HG03575 (cell line): ENCODE data around the gene CD38.
A peak's percentile ranks its signal among the peaks of the same experiment; 100 is the strongest.
"Not testable (repeated sequence)": the region's sequence is repeated elsewhere in the genome, so short reads cannot be mapped to it uniquely, and the experiment has no call there.

ENCODE experiments used
- ATAC-seq: cut with Tn5 transposase; IDR thresholded peaks from one replicate; pipeline ENCODE4 v1.9.1; 2021; ENCODE audit not compliant: unreplicated experiment, insufficient number of reproducible peaks, low FRiP score; ENCODE audit errors: extremely low read depth

CD38 gene

GRCh38 chr4:15756361-15756861 lies 21.7 kb upstream of the CD38 start:
- peak; percentile 74 for ATAC-seq

GRCh38 chr4:15757054-15757453 lies 21.1 kb upstream of the CD38 start:
- ATAC-seq: no peak

- ATAC-seq: no peak
These were observed 19.8 kb upstream of the CD38 start for GRCh38 chr4:15758294-15758693.

GRCh38 chr4:15762460-15762859 lies 15.7 kb upstream of the CD38 start:
- ATAC-seq: not testable (repeated sequence)

GRCh38 chr4:15765391-15765790 lies 12.7 kb upstream of the CD38 start:
- no peak for ATAC-seq

GRCh38 chr4:15765910-15766697 lies 12.0 kb upstream of the CD38 start:
- peak; percentile 47 for ATAC-seq

GRCh38 chr4:15766821-15767220 lies 11.3 kb upstream of the CD38 start:
- ATAC-seq: no peak

- no peak for ATAC-seq
These were observed 8.9 kb upstream of the CD38 start for GRCh38 chr4:15769202-15769601.

GRCh38 chr4:15771216-15772058 lies 6.7 kb upstream of the CD38 start:
- ATAC-seq: peak; percentile 44

- ATAC-seq: no peak
These were observed 4.1 kb upstream of the CD38 start for GRCh38 chr4:15774020-15774420.

GRCh38 chr4:15776871-15777648 lies 1.1 kb upstream of the CD38 start:
- no peak for ATAC-seq

- ATAC-seq: no peak
These were observed 335 bp upstream of the CD38 start for GRCh38 chr4:15777697-15778288.

GRCh38 chr4:15779306-15779705 lies 1.2 kb downstream of the CD38 start:
- ATAC-seq: no peak

GRCh38 chr4:15779809-15780208 lies 1.7 kb downstream of the CD38 start:
- ATAC-seq: no peak

- ATAC-seq: no peak
These were observed 3.4 kb downstream of the CD38 start for GRCh38 chr4:15781427-15782095.

GRCh38 chr4:15783676-15784075 lies 5.5 kb downstream of the CD38 start:
- no peak for ATAC-seq

GRCh38 chr4:15784959-15785634 lies 7.0 kb downstream of the CD38 start:
- peak; percentile 87 for ATAC-seq

GRCh38 chr4:15786743-15787142 lies 8.6 kb downstream of the CD38 start:
- no peak for ATAC-seq
